GM18873 (cell line): ENCODE data around the gene WDR45B.
"Not testable (repeated sequence)": the region's sequence is repeated elsewhere in the genome, so short reads cannot be mapped to it uniquely, and the experiment has no call there.

ENCODE experiments used
- ATAC-seq: cut with Tn5 transposase; IDR thresholded peaks from one replicate; pipeline ENCODE4 v1.9.1; 2021; ENCODE audit warnings: mild to moderate bottlenecking, moderate library complexity, moderate number of reproducible peaks; ENCODE audit not compliant: unreplicated experiment, low FRiP score

Gene WDR45B

GRCh38 chr17:82588266-82589175 is 59.7 kb downstream of the WDR45B start:
- no peak for ATAC-seq

DNA sequence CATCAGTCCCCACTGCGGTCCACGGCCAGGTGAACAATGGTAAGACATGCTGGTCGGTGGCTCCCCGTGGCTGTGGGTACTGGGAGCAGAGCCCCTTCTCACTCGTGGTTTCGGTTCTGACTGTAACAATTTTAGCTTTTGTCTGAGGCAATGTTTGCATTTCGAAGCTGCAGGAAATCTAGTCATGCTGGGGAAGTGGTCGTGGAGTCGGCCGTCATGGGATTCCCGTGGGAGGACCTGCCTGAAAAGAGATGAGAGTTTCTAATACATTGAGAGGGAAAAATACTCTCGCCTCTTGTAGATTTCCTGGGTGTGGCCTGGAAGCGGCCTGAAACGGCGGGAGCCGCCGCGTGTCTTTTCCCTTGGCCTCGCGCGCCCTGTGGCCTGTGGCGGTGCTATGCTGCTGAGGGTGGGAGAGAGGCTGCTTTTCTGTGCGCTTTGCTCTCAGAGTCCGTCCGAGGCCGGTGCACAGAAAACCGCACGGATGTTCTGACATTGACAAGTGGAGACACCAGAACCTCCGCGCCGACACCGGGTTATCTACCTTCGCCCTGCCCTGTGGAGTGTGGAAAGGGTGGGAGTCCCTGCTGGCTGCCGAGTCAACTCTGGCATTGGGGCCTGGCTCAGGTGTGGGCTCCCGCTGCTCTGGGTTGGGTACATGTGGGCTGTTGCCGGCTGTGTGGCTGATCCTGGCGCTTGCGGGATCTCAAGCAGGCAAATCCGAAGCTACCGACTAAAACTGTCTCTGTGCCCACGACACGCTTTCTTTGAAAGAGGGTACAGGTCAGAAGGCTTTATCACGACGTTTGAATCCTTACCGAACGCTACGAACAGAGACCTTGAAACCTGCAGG is 60.8 kb downstream of the WDR45B start:
- ATAC-seq, result no peak

- no peak for ATAC-seq
Observed at GRCh38 chr17:82586576-82587233, 61.5 kb downstream of the WDR45B start.

DNA sequence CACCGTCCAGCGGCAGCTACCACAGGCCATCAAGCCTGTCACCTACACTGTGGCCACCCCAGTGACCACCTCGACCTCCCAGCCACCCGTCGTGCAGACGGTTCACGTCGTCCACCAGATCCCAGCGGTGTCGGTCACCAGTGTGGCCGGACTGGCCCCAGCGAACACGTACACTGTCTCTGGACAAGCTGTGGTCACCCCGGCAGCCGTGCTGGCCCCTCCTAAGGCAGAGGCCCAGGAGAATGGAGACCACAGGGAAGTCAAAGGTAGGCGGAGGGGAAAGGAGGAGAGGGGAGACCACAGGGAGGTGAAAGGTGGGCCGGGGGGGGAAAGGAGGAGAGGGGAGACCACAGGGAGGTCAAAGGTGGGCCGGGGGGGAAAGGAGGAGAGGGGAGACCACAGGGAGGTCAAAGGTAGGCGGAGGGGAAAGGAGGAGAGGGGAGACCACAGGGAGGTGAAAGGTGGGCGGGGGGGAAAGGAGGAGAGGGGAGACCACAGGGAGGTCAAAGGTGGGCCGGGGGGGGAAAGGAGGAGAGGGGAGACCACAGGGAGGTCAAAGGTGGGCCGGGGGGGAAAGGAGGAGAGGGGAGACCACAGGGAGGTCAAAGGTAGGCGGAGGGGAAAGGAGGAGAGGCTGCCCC is 62.2 kb downstream of the WDR45B start:
- ATAC-seq, result not testable (repeated sequence)

DNA sequence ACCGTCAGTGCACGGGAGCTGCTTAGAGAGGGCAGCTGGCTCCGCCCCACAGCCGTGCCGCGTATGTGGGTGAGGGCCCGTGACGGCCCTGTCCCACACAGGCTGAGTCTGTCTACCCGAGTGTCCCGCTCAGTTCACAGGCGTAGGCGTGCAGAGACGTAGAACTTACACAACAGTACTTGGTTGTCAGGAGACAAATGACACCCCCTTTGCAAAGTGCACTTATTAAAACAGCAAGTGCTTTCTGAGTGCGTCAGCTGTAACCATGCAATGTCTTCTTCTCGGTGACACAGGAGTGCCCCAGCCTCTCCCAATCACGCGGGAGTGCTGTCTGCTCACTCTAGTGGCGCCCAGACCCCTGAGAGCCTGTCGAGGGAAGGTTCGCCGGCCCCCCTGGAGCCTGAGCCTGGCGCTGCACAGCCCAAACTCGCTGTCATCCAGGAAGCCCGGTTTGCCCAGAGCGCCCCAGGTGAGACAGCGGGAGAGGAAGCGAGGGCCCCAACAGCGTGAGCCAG is 64.5 kb downstream of the WDR45B start:
- no peak for ATAC-seq

DNA sequence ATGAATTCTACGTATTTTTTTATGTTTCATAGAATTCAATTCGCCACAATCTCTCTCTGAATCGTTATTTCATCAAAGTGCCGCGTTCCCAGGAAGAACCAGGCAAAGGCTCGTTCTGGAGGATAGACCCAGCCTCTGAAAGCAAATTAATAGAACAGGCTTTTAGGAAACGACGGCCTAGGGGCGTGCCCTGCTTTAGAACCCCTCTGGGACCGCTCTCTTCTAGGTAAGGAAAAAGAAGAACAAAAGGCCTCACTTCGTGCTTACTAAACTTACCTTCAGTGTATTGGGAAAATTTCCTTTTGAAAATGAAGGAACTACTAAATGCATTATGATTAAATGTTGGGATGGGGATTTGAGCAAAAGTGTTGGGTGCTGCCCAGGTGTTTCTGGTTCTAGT is 65.5 kb downstream of the WDR45B start:
- ATAC-seq, result no peak

- ATAC-seq, result no peak
Observed at GRCh38 chr17:82582213-82582612, 66.0 kb downstream of the WDR45B start.

DNA sequence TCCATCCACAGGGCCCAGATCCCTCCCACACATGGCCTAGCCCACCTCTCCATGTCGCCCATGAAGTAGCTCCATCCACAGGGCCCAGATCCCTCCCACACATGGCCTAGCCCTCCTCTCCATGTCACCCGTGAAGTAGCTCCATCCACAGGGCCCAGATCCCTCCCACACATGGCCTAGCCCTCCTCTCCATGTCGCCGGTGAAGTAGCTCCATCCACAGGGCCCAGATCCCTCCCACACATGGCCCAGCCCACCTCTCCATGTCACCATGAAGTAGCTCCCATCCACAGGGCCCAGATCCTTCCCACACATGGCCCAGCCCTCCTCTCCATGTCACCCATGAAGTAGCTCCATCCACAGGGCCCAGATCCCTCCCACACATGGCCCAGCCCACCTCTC is 68.3 kb downstream of the WDR45B start:
- not testable (repeated sequence) for ATAC-seq

- ATAC-seq, result no peak
Observed at GRCh38 chr17:82577300-82577699, 70.9 kb downstream of the WDR45B start.

DNA sequence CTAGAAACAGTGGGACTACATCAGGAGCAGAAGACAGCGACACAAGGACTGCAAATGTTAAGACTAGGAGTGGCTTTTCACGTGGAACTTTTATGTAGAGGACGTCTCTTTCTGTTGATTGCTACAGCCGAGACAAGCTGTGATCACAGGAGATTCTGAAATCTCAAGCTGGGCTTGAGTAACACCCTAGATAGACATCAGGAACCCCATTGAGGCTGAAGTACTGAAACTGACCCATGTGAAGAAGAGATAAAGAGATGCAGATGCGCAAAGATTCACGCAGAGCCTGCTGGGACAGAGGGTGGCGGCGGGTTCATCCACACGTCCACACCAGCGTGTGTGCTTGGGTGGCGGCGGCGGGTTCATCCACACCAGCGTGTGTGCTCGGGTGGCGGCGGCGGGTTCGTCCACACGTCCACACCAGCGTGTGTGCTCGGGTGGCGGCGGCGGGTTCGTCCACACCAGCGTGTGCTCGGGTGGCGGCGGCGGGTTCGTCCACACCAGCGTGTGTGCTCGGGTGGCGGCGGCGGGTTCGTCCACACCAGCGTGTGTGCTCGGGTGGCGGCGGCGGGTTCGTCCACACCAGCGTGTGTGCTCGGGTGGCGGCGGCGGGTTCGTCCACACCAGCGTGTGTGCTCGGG is 72.5 kb downstream of the WDR45B start:
- ATAC-seq, result not testable (repeated sequence)

DNA sequence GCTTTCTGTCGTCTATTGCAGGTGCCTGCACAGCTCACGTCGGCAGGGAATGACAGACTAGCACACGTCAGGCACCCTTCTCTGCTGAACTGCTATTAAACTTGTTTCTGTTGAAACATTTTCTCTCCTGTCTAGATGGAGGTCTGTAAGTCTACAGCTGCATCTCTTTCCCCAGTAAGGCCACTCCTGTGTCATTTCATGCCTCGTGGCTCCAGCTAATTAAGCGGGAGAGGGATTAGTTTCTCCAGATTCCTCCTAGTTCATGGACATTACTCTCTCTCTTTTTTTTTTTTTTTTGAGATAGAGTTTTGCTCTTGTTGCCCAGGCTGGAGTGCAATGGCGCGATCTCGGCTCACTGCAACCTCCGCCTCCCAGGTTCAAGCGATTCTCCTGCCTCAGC is 74.2 kb downstream of the WDR45B start:
- ATAC-seq, result no peak

GRCh38 chr17:82571855-82572254 is 76.4 kb downstream of the WDR45B start:
- ATAC-seq, result no peak

DNA sequence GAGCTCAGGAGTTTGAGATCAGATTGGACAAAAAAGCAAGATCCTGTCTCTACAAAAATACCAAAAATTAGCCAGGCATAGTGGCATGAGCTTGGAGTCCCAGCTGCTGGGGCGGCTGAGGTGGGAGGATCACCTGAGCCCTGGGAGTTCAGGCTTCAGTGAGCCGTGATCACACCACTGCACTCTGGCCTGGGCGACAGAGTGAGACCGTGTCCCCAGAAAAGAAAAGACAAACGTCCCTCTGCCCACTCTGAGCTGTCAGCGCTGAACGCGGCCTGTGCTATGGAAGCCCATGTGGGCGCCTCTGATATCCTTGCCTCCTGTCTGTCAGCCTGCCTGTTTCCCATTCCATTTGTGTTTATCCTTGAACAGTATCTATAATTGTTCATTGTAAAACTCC is 78.0 kb downstream of the WDR45B start:
- no peak for ATAC-seq

DNA sequence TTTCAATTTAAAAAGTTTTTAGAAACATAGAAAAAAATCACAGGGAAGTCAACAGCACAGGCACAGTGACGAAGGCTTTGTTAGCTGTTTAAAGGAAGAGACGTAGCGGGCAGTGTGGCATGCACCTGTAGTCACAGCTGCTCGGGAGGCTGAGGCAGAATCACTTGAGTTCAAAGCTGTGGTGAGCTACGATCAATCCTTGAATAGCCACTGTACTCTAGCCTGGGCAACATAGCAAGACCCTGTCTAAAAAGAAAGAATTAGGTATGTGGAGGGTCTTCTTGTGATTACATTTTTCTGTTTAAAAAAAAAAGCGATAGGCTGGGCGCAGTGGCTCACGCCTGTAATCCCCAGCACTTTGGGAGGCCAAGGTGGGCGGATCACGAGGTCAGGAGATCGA is 78.6 kb downstream of the WDR45B start:
- no peak for ATAC-seq

DNA sequence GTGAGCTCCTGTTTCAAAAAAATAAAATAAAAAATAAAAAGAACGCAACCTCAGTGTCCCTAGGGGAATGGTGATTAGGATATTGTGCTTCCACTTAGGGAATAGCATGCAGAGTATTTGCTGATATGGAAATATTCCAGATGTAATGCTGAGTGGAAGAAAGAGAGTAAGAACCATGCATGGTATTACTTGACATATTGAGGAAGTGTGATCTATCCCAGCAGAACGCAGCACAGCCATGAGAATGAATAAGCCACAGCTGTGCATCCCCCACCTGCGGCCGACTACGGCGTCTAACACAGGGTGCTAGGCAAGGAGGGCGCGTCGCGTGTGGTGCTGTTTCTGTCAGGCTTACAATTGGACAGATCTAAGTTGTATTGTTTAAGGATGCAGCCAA is 79.2 kb downstream of the WDR45B start:
- no peak for ATAC-seq

GRCh38 chr17:82567286-82567685 is 81.0 kb downstream of the WDR45B start:
- ATAC-seq, result no peak

DNA sequence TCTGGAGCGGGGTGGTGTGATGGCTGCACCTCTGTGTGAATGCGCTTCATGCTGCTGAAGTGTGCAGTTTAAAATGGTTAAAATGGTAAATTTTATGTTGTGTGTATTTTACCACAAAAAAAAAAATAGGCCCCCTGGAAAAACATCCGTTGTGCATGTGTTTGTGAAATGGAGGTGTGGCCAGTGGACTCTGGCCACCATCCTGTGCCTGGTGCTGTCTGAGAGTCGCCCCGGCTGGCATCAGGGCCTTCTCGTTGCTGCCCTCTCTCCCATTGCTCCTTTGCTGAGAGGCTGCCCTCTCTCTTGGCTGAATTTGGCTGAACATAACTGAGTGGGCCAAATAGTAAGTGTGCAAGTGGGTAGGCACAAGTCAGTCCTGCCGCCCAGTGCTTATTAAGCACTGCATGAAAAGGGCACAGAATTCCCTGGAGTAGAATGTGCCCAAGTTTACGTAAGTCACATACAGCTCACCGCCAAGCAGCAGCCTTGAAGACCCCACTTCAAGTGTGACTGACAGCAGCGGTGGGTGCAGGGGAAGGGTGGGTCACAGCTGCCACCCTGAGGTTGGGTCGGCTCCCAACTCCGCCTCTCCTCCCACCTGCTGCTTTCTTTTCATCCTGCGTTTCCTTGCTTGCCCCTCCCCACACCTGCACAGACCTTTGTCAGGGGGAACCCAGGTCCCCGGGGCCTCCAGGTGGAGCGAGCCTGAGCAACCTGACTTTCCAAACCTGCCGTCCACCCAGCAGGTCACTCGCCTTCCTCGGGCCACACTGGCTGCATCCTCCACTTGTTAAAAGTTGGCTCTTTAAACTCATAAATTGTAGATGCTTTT is 81.9 kb downstream of the WDR45B start:
- ATAC-seq, result no peak

DNA sequence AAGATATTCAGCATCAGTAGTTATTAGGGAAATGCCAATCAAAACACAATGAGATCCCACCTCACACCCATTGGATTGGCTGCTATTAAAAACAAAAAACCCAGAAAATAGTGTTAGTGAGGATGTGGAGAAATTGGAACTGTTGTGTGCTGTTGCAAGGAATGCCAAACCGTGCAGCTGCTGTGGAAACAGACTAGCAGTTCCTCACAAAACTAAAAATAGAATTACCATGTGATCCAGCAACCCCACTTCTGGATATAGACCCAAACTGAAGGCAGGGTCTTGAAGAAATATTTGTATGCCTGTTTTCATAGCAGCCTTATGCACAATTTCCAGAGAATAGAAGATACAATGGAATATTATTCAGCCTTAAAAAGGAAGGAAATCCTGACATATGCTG is 82.7 kb downstream of the WDR45B start:
- no peak for ATAC-seq
